Tibial artery (tissue), 4 donors: ENCODE data around the gene ZFP64.

Experiments
- DNase-seq, 2 donors: peaks; one replicate each; pipeline ENCODE4 v3.0.0-alpha.2; 2019
- H3K27ac ChIP-seq, 2 donors: fragments of 200-600 bp; sonication (generic) in 1 of 2; 1 replicate in 1 of 2; 2 replicates in 1 of 2; pipeline ENCODE4 v1.5.1; 2018 to 2019; ENCODE audit warnings: mild to moderate bottlenecking in 1 of 2
- H3K27me3 ChIP-seq, 2 donors: fragments of 200-600 bp; sonication (generic) in 1 of 2; one replicate each; pipeline versions ENCODE4 v1.5.1 to v1.6.0; 2016 to 2019
- H3K36me3 ChIP-seq, 3 donors: fragments of 200-600 bp; sonication (generic) in 2 of 3; one replicate each; pipeline ENCODE4 v1.5.1; 2016 to 2019; ENCODE audit warnings: mild to moderate bottlenecking in 2 of 3
- H3K4me1 ChIP-seq, 4 donors: fragments of 200-600 bp; sonication (generic) in 2 of 4; 1 replicate in 3 of 4; 2 replicates in 1 of 4; pipeline ENCODE4 v1.5.1; 2016 to 2019
- H3K4me3 ChIP-seq, 2 donors: fragments of 200-600 bp; sonication (generic) in 1 of 2; 1 replicate in 1 of 2; 2 replicates in 1 of 2; pipeline ENCODE4 v1.5.1; 2018 to 2019; ENCODE audit warnings: mild to moderate bottlenecking in 2 of 2
- H3K9me3 ChIP-seq, 3 donors: fragments of 200-600 bp; sonication (generic) in 1 of 3; one replicate each; pipeline ENCODE4 v1.5.1; 2016 to 2019
- intact Hi-C: fragments of 100-400 bp; cut with DNase I; formaldehyde crosslinking; loops from one replicate; pipeline ENCODE4 v1.15.0; 2023; ENCODE audit warnings: low total_unique reads
- TF ChIP-seq, protein P1 (sequence below), 2 experiments: fragments of 200-600 bp in 1 of 2; fragments of 450-650 bp in 1 of 2; IDR thresholded peaks; one replicate each; pipeline ENCODE4 v1.5.1; 2017 to 2019; ENCODE audit warnings: antibody characterized with exemption in 2 of 2, mild to moderate bottlenecking in 1 of 2, moderate library complexity in 1 of 2

Gene ZFP64

DNA sequence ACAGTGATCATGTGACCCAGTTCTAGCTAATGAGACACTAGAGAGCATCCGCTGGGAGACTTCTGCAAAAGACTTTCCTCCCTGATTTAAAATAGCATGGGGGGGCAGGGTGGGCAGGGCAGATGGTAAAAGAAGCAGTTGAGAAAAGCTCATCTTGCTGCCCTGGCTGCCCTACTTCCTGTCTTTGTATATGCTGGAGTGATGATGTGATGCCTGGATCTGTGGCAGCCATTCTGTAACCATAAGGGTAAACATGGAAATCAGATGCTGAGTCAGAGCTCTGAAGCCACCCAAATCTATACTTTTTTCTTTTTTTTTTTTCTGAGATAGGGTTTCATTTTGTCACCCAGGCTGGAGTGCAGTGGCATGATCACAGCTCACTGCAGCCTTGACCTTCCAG lies 25.4 kb downstream of the ZFP64 start:
- TF ChIP-seq, protein P1, sequence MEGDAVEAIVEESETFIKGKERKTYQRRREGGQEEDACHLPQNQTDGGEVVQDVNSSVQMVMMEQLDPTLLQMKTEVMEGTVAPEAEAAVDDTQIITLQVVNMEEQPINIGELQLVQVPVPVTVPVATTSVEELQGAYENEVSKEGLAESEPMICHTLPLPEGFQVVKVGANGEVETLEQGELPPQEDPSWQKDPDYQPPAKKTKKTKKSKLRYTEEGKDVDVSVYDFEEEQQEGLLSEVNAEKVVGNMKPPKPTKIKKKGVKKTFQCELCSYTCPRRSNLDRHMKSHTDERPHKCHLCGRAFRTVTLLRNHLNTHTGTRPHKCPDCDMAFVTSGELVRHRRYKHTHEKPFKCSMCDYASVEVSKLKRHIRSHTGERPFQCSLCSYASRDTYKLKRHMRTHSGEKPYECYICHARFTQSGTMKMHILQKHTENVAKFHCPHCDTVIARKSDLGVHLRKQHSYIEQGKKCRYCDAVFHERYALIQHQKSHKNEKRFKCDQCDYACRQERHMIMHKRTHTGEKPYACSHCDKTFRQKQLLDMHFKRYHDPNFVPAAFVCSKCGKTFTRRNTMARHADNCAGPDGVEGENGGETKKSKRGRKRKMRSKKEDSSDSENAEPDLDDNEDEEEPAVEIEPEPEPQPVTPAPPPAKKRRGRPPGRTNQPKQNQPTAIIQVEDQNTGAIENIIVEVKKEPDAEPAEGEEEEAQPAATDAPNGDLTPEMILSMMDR (IDR thresholded peaks at IDR 0.05) = no peak
- H3K27me3 ChIP-seq = no peaks in the 10 kb centered on the region
- no peak overlapping the region for H3K4me3 ChIP-seq
- H3K9me3 ChIP-seq = no peaks in the 10 kb centered on the region
- no peaks in the 10 kb centered on the region for H3K4me1 ChIP-seq
- no peak for DNase-seq
- H3K36me3 ChIP-seq = peaks cover 39 to 68% (median 52%) of the 10 kb centered on the region in 3 donors
- intact Hi-C loops = no loop called here
- H3K27ac ChIP-seq = no peak overlapping the region

- Histone ChIP-seq H3K27ac (no peak overlapping the region), H3K36me3 (peaks cover 82 to 97% (median 83%) of the 10 kb centered on the region in 3 donors), H3K9me3 (peaks cover 0 to 4% (median 0%) of the 10 kb centered on the region in 3 donors), H3K4me3 (no peak overlapping the region), H3K4me1 (no peaks in the 10 kb centered on the region), H3K27me3 (no peaks in the 10 kb centered on the region)
- TF ChIP-seq, protein P1 (IDR thresholded peaks at IDR 0.05) = no peak
- DNase-seq = no peak
- intact Hi-C loops = no loop called here
Observed at GRCh38 chr20:52160621-52161204, 30.9 kb downstream of the ZFP64 start.

DNA sequence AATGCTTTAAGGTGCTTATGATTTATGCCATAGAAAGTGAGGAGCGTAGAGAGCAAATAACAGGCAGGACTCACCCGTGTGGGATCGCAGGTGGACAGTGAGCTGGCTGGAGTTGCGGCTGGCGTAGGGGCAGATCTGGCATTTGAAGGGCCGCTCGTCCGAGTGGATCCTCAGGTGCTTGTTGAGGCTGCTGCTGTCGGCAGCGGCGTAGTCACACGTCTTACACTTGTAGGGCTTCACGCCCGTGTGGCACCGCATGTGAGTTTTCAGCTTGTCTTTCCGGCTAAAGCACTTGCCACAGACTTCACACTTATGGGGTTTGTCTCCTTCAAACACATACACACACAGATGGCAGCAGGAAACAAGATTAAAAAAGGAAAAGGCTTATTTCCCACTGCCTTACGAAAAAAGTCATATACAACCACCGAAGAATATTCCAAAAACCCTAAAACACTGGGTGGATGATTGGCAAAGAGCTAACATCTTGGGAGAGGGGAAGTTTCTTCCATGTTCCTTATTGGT lies 31.5 kb downstream of the ZFP64 start:
- Histone ChIP-seq H3K27me3 (no peaks in the 10 kb centered on the region), H3K9me3 (peaks cover 0 to 4% (median 0%) of the 10 kb centered on the region in 3 donors), H3K4me3 (no peak overlapping the region), H3K4me1 (no peaks in the 10 kb centered on the region), H3K36me3 (peaks cover 77 to 94% (median 84%) of the 10 kb centered on the region in 3 donors), H3K27ac (no peak overlapping the region)
- TF ChIP-seq, protein P1 (IDR thresholded peaks at IDR 0.05) = no peak
- intact Hi-C loops = no loop called here
- no peak for DNase-seq

GRCh38 chr20:52154575-52154974 lies 37.0 kb downstream of the ZFP64 start:
- Histone ChIP-seq H3K4me1 (no peaks in the 10 kb centered on the region), H3K27ac (no peak overlapping the region), H3K27me3 (no peaks in the 10 kb centered on the region), H3K36me3 (peaks cover 55 to 62% (median 62%) of the 10 kb centered on the region in 3 donors), H3K4me3 (no peak overlapping the region), H3K9me3 (peaks cover 0 to 2% (median 0%) of the 10 kb centered on the region in 3 donors)
- intact Hi-C loops = no loop called here
- TF ChIP-seq, protein P1 (IDR thresholded peaks at IDR 0.05) = no peak
- DNase-seq = no peak

DNA sequence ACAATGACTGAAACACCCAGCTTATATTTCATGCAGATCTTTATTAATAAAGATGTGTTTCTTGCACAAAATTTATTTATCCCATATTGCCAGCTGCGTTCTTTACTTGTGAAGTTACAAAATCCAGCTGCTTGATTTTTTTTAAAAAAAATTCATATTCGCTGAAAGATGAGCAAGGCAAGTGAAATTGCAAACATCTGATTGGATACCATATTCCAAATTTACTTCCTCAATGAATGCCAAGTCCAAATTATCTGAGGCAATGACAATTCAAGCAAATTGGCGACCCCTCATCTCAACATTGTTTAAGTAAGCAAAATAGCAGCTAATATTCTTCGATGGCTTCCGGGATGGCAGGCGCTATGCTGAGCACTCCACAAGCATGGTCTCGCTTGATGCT lies 37.7 kb downstream of the ZFP64 start:
- intact Hi-C loops = no loop called here
- no peak overlapping the region for H3K4me3 ChIP-seq
- no peak overlapping the region for H3K27ac ChIP-seq
- H3K36me3 ChIP-seq = peaks cover 48 to 55% (median 55%) of the 10 kb centered on the region in 3 donors
- DNase-seq = no peak
- H3K4me1 ChIP-seq = no peaks in the 10 kb centered on the region
- TF ChIP-seq, protein P1 (IDR thresholded peaks at IDR 0.05) = no peak
- H3K27me3 ChIP-seq = no peaks in the 10 kb centered on the region
- H3K9me3 ChIP-seq = no peaks in the 10 kb centered on the region
